AG09319 (cell line): Measurements from ENCODE around the gene GLB1L.
A peak's percentile ranks its signal among the peaks of the same experiment; 100 is the strongest.

ENCODE experiments used
- DNase-seq: peaks from one replicate; pipeline ENCODE4 v3.0.0-alpha.2; 2010; ENCODE audit warnings: low read depth; ENCODE audit errors: extremely low read depth
- CTCF ChIP-seq: IDR thresholded peaks from 2 replicates; pipeline ENCODE4 v1.5.1; 2011; ENCODE audit warnings: low read depth, mild to moderate bottlenecking, inconsistent platforms, low read length, moderate library complexity

GLB1L gene

GRCh38 chr2:219245899-219246230 is 621 bp upstream of the GLB1L start:
- TF ChIP-seq CTCF, result no peak
- no peak for DNase-seq

- no peak for TF ChIP-seq CTCF
- DNase-seq, result no peak
Observed at GRCh38 chr2:219244789-219245147, 476 bp downstream of the GLB1L start.

GRCh38 chr2:219243291-219243761 is 1.9 kb downstream of the GLB1L start:
- no peak for TF ChIP-seq CTCF
- no peak for DNase-seq

- no peak for DNase-seq
- no peak for TF ChIP-seq CTCF
Observed at GRCh38 chr2:219234331-219234730, 10.9 kb downstream of the GLB1L start.

GRCh38 chr2:219230059-219230540 is 15.1 kb downstream of the GLB1L start:
- TF ChIP-seq CTCF, result no peak
- no peak for DNase-seq

- DNase-seq, result peak; percentile 94
- no peak for TF ChIP-seq CTCF
Observed at GRCh38 chr2:219229305-219230058, 15.8 kb downstream of the GLB1L start, which contains the start of the genes ANKZF1 and ATG9A. TSS of gene ANKZF1 (plus strand) at chr2:219229806. CDS start at chr2:219230258, 452 bp downstream. TSS of gene ATG9A (minus strand) at chr2:219229636. CDS start at chr2:219228024, 1,612 bp downstream.

- no peak for DNase-seq
- no peak for TF ChIP-seq CTCF
Observed at GRCh38 chr2:219228911-219229304, 16.3 kb downstream of the GLB1L start.
